Nephron progenitor cell (in vitro differentiated cells): Measurements from ENCODE around the gene TCEAL2.
"Not testable (repeated sequence)": the region's sequence is repeated elsewhere in the genome, so short reads cannot be mapped to it uniquely, and the experiment has no call there.

Experiments used
- DNase-seq: peaks from one replicate; pipeline ENCODE4 v3.0.0; 2021
- H3K27ac Mint-ChIP-seq: 2 replicates; pipeline ENCODE4 v1.8.0; 2021; ENCODE audit warnings: mild to moderate bottlenecking, moderate library complexity, mixed read lengths
- H3K27me3 Mint-ChIP-seq: 2 replicates; pipeline ENCODE4 v1.8.0; 2021; ENCODE audit warnings: mild to moderate bottlenecking, low read depth, mixed read lengths; ENCODE audit not compliant: poor library complexity
- H3K36me3 Mint-ChIP-seq: 2 replicates; pipeline ENCODE4 v1.8.0; 2021; ENCODE audit warnings: low read depth, mixed read lengths
- H3K4me1 Mint-ChIP-seq: 2 replicates; pipeline ENCODE4 v1.8.0; 2021; ENCODE audit warnings: mixed read lengths
- H3K4me3 Mint-ChIP-seq: 2 replicates; pipeline ENCODE4 v1.8.0; 2021; ENCODE audit warnings: mild to moderate bottlenecking, moderate library complexity, mixed read lengths
- H3K9me3 Mint-ChIP-seq: 2 replicates; pipeline ENCODE4 v1.8.0; 2021; ENCODE audit warnings: mild to moderate bottlenecking, moderate library complexity, mixed read lengths
- TF ChIP-seq, protein P1 (sequence below): fragments of 200-600 bp; sonication (generic); IDR thresholded peaks from 2 replicates; pipeline ENCODE4 v1.5.0; 2021; ENCODE audit warnings: antibody characterized with exemption

The TCEAL2 gene

DNA sequence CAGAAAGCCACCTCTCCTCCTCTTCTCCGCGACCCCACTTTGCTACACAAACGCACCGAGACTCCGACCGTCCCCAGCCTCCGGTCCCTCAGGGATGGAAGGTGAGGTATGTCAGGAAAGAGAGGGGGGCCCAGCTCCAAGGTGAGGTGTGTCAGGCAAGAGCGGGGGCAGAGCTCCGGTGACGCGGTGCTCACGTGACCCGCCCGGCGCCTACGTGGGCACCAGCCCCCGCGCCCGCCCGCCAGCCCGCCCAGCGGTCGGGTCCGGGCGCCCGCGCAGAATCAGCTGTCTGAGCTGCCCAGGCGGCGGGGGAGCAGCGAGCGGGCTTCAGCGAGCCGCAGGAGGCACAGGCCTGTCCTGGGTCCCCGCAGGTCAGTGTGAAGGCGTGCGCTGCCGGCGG lies at the start of gene TCEAL2:
Gene TCEAL2, plus strand, starts transcription at position 244 of the 400 bp plus-strand sequence. CDS start 1,152 bp downstream, outside the sequence.
- peaks cover 13% of the 10 kb centered on the region for H3K4me1 Mint-ChIP-seq
- peak; percentile 59 for DNase-seq
- H3K27me3 Mint-ChIP-seq, result peaks cover 33% of the 10 kb centered on the region
- H3K4me3 Mint-ChIP-seq, result peak within 1 kb of the TSS; percentile 80
- H3K36me3 Mint-ChIP-seq, H3K27ac Mint-ChIP-seq: not testable (repeated sequence)
- peaks cover 32% of the 10 kb centered on the region for H3K9me3 Mint-ChIP-seq

DNA sequence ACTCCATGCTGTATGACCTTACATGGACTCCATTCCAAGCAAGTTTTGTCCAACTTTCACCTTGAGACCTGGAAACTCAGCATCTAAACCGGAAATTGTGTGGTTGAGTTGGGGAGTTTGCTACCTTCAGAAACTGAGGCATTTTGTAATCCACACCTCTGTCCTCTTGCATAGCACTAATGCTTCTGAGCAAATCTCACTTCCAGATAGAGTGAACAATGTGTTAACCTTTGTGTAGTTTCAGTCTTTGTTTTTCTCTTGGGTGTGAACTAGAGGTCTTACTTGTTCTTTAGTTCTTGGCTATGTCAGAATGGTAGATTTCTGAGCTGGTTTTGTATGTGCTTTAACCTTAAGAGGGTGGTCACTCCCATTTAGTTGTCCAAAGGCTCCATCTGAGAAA lies 48.1 kb upstream of the TCEAL2 start:
- no peaks in the 10 kb centered on the region for H3K4me1 Mint-ChIP-seq
- no peak overlapping the region for H3K27ac Mint-ChIP-seq
- TF ChIP-seq, protein P1, sequence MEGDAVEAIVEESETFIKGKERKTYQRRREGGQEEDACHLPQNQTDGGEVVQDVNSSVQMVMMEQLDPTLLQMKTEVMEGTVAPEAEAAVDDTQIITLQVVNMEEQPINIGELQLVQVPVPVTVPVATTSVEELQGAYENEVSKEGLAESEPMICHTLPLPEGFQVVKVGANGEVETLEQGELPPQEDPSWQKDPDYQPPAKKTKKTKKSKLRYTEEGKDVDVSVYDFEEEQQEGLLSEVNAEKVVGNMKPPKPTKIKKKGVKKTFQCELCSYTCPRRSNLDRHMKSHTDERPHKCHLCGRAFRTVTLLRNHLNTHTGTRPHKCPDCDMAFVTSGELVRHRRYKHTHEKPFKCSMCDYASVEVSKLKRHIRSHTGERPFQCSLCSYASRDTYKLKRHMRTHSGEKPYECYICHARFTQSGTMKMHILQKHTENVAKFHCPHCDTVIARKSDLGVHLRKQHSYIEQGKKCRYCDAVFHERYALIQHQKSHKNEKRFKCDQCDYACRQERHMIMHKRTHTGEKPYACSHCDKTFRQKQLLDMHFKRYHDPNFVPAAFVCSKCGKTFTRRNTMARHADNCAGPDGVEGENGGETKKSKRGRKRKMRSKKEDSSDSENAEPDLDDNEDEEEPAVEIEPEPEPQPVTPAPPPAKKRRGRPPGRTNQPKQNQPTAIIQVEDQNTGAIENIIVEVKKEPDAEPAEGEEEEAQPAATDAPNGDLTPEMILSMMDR, result no peak
- H3K36me3 Mint-ChIP-seq, result no peaks in the 10 kb centered on the region
- H3K9me3 Mint-ChIP-seq, result peaks cover 47% of the 10 kb centered on the region
- no peaks in the 10 kb centered on the region for H3K27me3 Mint-ChIP-seq
- no peak overlapping the region for H3K4me3 Mint-ChIP-seq
- no peak for DNase-seq

DNA sequence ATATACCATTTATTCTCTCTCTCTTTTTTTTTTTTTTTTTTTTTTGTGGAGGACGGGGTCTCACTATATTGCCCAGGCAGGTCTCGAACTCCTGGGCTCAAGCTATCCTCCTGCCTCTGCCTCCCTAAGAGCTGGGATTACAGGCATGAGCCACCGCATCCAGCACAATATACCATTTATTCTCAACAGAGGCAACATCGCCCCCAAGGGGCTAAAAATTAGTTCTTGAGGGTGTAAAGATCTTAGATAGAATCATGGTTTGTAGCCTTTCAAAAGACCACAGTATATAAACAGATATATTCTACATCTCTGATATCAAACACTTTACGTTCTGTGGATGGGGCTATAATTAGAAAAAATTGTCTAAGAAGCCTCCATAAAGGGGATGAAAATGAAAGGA lies 39.8 kb upstream of the TCEAL2 start:
- H3K4me1 Mint-ChIP-seq, result no peaks in the 10 kb centered on the region
- TF ChIP-seq, protein P1, result no peak

DNA sequence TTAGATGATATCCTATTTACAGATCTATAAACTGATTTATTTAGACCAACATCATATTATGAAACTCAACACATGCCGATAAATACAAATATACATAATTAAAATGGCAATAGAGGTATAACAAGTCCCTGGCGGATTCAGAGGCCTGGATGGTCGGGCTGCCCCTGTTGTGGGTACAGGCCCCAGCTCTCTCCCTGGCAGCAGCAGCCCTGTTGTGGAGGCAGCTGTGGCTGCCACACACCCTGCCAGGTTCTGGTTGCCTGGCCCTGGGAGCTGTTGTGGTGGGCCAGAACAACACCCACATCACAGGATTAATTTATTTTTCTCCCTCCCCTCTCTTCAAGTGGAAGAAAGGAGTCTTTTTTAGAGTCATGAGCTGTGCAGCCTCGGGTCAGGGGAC lies 12.1 kb upstream of the TCEAL2 start:
- no peaks in the 10 kb centered on the region for H3K4me1 Mint-ChIP-seq
- no peak overlapping the region for H3K4me3 Mint-ChIP-seq
- no peaks in the 10 kb centered on the region for H3K36me3 Mint-ChIP-seq
- H3K9me3 Mint-ChIP-seq, result peaks cover 52% of the 10 kb centered on the region
- H3K27ac Mint-ChIP-seq, result no peak overlapping the region
- TF ChIP-seq, protein P1, result no peak
- no peak for DNase-seq
- H3K27me3 Mint-ChIP-seq, result peaks cover 6% of the 10 kb centered on the region

More for the DNA sequence above, 39.8 kb upstream of the TCEAL2 start:
- Mint-ChIP-seq H3K27me3 (no peaks in the 10 kb centered on the region), H3K27ac (no peak overlapping the region), H3K4me3 (no peak overlapping the region), H3K36me3 (no peaks in the 10 kb centered on the region), H3K9me3 (peaks cover 33% of the 10 kb centered on the region)
- no peak for DNase-seq

DNA sequence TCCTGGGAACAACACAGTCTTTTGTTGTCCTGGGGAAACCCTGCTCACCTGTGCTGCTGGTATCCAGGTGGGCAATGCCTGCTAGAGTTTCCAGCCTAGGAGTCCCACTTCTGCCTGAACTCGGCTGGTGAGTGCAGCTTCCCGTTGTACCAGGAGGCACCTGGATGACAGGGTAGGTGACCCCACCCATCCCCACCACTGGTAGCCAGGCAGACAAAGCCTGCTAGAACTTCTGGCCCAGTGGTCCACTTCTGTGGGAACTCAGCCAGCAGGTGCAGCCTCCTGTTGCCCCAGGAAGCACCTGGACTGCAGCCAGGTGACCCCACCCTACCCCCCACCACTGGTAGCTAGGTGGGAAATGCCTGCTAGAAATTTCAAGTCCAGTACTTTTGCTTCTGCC lies 9.7 kb upstream of the TCEAL2 start:
- H3K27me3 Mint-ChIP-seq, result peaks cover 17% of the 10 kb centered on the region
- H3K4me1 Mint-ChIP-seq, result no peaks in the 10 kb centered on the region
- no peaks in the 10 kb centered on the region for H3K36me3 Mint-ChIP-seq
- H3K9me3 Mint-ChIP-seq, result peaks cover 56% of the 10 kb centered on the region
- H3K27ac Mint-ChIP-seq, result no peak overlapping the region
- H3K4me3 Mint-ChIP-seq, result no peak overlapping the region
- TF ChIP-seq, protein P1, result no peak
- DNase-seq, result no peak

DNA sequence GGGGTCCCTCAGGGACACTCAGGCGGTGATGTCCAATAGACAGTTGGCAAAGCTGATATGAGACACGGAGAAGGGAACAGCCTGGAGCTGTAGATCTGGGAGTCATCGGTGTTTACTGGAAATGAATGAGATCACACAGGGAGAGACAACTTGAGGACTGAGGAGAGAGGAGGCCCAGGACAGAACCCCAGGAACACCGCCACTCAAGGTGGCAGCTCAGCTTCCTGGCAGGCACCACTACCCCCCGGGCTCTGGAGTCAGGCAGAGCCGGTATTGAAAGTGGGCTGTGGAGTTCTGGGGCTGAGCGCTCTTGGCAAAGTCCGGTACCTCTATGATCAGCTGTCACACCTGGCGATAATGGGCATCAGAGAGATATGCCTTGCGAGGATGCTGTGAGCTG lies 465 bp upstream of the TCEAL2 start:
- H3K36me3 Mint-ChIP-seq, H3K27ac Mint-ChIP-seq, DNase-seq: not testable (repeated sequence)
- H3K4me1 Mint-ChIP-seq, result peaks cover 13% of the 10 kb centered on the region
- H3K27me3 Mint-ChIP-seq, result peaks cover 33% of the 10 kb centered on the region
- peaks cover 31% of the 10 kb centered on the region for H3K9me3 Mint-ChIP-seq
- H3K4me3 Mint-ChIP-seq, result peak overlapping the region; percentile 78

DNA sequence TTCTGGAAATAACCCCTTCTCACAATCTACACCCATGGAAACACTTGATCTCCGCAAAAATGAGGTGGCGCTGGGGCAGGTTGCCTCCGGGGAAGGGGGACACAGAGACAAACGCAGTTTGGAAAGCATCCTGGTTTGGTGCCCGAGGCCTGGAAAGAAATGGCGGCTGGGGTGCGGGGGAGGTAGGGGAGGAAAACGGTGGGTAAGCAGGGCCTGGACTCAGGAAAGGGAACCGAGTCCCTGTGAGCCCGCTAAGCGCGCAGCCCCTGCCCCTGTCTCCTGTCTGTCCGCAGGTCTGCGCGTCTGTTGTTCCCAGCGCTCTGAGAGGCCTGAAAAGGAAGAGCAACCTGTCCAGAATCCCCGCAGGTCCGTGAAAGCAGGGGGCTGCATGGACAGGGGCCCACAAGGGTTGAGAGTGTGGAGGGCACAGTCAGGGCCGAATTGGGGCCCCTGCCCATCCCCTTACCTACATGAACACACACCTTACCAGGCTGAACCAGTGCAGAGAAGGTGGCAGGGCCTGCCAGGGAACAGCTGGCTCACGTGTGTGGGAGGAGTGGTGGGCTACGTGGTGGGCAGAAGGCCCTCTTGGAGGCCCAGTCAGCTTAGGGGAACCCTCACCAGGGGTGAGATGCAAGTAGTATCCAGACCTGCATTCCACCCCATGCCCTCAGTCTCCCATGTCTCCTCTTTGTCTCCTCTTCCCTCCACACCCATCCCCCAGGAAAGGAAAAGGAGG lies 770 bp downstream of the TCEAL2 start:
- Mint-ChIP-seq H3K4me1 (peaks cover 13% of the 10 kb centered on the region), H3K9me3 (peaks cover 35% of the 10 kb centered on the region), H3K4me3 (peak overlapping the region; percentile 80), H3K27me3 (peaks cover 27% of the 10 kb centered on the region)
- DNase-seq, result peak; percentile 1
- H3K36me3 Mint-ChIP-seq, H3K27ac Mint-ChIP-seq: not testable (repeated sequence)
